PFSK-1 (cell line): Measurements from ENCODE around the gene BTBD9.

ENCODE experiments used
- FOXP2 ChIP-seq: optimal IDR thresholded peaks from 2 replicates; pipeline ENCODE3; 2011; ENCODE audit warnings: borderline replicate concordance, control low read depth, inconsistent platforms; ENCODE audit not compliant: insufficient read depth; ENCODE audit errors: extremely low read length, extremely low read depth
- POLR2AphosphoS5 ChIP-seq: IDR thresholded peaks from 2 replicates; pipeline ENCODE4 v1.6.1; 2012; ENCODE audit warnings: low read depth, mild to moderate bottlenecking, control low read depth, low read length, moderate library complexity
- REST ChIP-seq, 2 experiments: IDR thresholded peaks; 2 replicates each; pipeline versions ENCODE4 v1.6.1 to v1.8.0; 2011 to 2012; ENCODE audit warnings: low read depth in 2 of 2, low read length in 2 of 2, control low read depth in 1 of 2, inconsistent platforms in 1 of 2, mild to moderate bottlenecking in 1 of 2, moderate library complexity in 1 of 2; ENCODE audit not compliant: insufficient read depth in 1 of 2
- SIN3A ChIP-seq: IDR thresholded peaks from 2 replicates; pipeline ENCODE4 v1.6.1; 2012; ENCODE audit warnings: mild to moderate bottlenecking, low read length, moderate library complexity, borderline replicate concordance; ENCODE audit not compliant: insufficient read depth
- TAF1 ChIP-seq: IDR thresholded peaks from 2 replicates; pipeline ENCODE4 v1.6.1; 2012; ENCODE audit warnings: low read length, control low read depth, borderline replicate concordance; ENCODE audit not compliant: insufficient read depth

The BTBD9 gene

GRCh38 chr6:38302081-38302480 lies 337.6 kb downstream of the BTBD9 start:
- TF ChIP-seq SIN3A (no peak), FOXP2 (no peak), REST (IDR thresholded peaks at IDR 0.05; ENCODE audit: insufficient read depth in 1 of 2, low read depth in 2 of 2, low read length in 2 of 2) (no peak), POLR2AphosphoS5 (no peak), TAF1 (no peak)

GRCh38 chr6:38290133-38290799 lies 349.5 kb downstream of the BTBD9 start:
- TF ChIP-seq REST (IDR thresholded peaks at IDR 0.05; ENCODE audit: insufficient read depth in 1 of 2, low read depth in 2 of 2, low read length in 2 of 2) (no peak), FOXP2 (no peak)

- TF ChIP-seq TAF1 = no peak
- TF ChIP-seq SIN3A = no peak
- no peak for TF ChIP-seq POLR2AphosphoS5
- no peak for TF ChIP-seq REST (IDR thresholded peaks at IDR 0.05; ENCODE audit: insufficient read depth in 1 of 2, low read depth in 2 of 2, low read length in 2 of 2)
- TF ChIP-seq FOXP2 = no peak
Measured at GRCh38 chr6:38287487-38287886, 352.2 kb downstream of the BTBD9 start.

GRCh38 chr6:38284802-38285394 lies 354.8 kb downstream of the BTBD9 start:
- TF ChIP-seq REST (IDR thresholded peaks at IDR 0.05; ENCODE audit: insufficient read depth in 1 of 2, low read depth in 2 of 2, low read length in 2 of 2) (no peak), FOXP2 (no peak), TAF1 (no peak), SIN3A (no peak), POLR2AphosphoS5 (no peak)

GRCh38 chr6:38283734-38284362 lies 355.9 kb downstream of the BTBD9 start:
- TF ChIP-seq SIN3A = no peak
- TF ChIP-seq POLR2AphosphoS5 = no peak
- no peak for TF ChIP-seq FOXP2
- TF ChIP-seq REST (IDR thresholded peaks at IDR 0.05; ENCODE audit: insufficient read depth in 1 of 2, low read depth in 2 of 2, low read length in 2 of 2) = no peak
- no peak for TF ChIP-seq TAF1
